MV-4-11 (cell line): ENCODE measurements around the gene NEK7.

Experiments used
- DNase-seq: peaks from one replicate; lab custom pipeline; 2025; lab: John Stamatoyannopoulos, UW

The NEK7 gene

GRCh38 chr1:198143797-198144196, 13.0 kb upstream of the NEK7 start:
- DNase-seq, result no peak

- no peak for DNase-seq
Observed at GRCh38 chr1:198147216-198147615, 9.6 kb upstream of the NEK7 start.

- no peak for DNase-seq
Observed at GRCh38 chr1:198150369-198150768, 6.4 kb upstream of the NEK7 start.

- no peak for DNase-seq
Observed at GRCh38 chr1:198151688-198152087, 5.1 kb upstream of the NEK7 start.

- DNase-seq, result no peak
Observed at GRCh38 chr1:198153103-198153502, 3.7 kb upstream of the NEK7 start.

- DNase-seq, result no peak
Observed at GRCh38 chr1:198153804-198154203, 3.0 kb upstream of the NEK7 start.

- no peak for DNase-seq
Observed at GRCh38 chr1:198155253-198155652, 1.5 kb upstream of the NEK7 start.

- peak; percentile 75 for DNase-seq
Observed at GRCh38 chr1:198156111-198156744, 570 bp upstream of the NEK7 start.

- peak; percentile 84 for DNase-seq
Observed at GRCh38 chr1:198157241-198157846, 546 bp downstream of the NEK7 start.

GRCh38 chr1:198157847-198158725, 1.3 kb downstream of the NEK7 start:
- DNase-seq, result peak; percentile 62

- peak; percentile 84 for DNase-seq
Observed at GRCh38 chr1:198158735-198159589, 2.2 kb downstream of the NEK7 start.

- DNase-seq, result no peak
Observed at GRCh38 chr1:198160222-198160621, 3.4 kb downstream of the NEK7 start.

GRCh38 chr1:198160946-198161614, 4.3 kb downstream of the NEK7 start:
- DNase-seq, result no peak

GRCh38 chr1:198161718-198162090, 4.9 kb downstream of the NEK7 start:
- DNase-seq, result no peak

GRCh38 chr1:198162091-198162767, 5.4 kb downstream of the NEK7 start:
- DNase-seq, result peak; percentile 92

- DNase-seq, result no peak
Observed at GRCh38 chr1:198165927-198166647, 9.3 kb downstream of the NEK7 start.

- DNase-seq, result no peak
Observed at GRCh38 chr1:198166900-198167299, 10.1 kb downstream of the NEK7 start.

GRCh38 chr1:198167436-198167934, 10.7 kb downstream of the NEK7 start:
- DNase-seq, result no peak

- DNase-seq, result no peak
Observed at GRCh38 chr1:198168227-198168626, 11.4 kb downstream of the NEK7 start.

- DNase-seq, result no peak
Observed at GRCh38 chr1:198169672-198170071, 12.9 kb downstream of the NEK7 start.
